ENCODE data around the gene FBXO4.

FBXO4 gene

DNA sequence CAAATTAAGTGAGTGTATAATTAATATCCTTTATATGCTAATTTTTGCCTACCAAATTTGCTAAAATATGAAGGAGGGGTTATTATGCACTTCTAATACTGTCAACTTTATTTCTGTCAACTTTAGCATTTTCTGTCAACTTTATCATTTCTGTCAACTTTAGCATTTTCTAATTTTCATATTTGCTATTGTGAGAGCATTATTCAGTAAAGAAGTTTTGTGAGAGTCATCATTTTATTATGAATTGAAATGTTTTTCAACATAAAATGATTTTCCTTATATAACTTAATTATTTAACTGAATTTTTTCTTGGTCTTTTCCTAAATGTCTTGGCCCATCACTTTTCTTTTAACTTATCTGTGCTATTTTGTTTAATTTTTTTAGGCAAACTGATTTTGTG, 58.2 kb downstream of the FBXO4 start:
- no peak for DNase-seq

DNA sequence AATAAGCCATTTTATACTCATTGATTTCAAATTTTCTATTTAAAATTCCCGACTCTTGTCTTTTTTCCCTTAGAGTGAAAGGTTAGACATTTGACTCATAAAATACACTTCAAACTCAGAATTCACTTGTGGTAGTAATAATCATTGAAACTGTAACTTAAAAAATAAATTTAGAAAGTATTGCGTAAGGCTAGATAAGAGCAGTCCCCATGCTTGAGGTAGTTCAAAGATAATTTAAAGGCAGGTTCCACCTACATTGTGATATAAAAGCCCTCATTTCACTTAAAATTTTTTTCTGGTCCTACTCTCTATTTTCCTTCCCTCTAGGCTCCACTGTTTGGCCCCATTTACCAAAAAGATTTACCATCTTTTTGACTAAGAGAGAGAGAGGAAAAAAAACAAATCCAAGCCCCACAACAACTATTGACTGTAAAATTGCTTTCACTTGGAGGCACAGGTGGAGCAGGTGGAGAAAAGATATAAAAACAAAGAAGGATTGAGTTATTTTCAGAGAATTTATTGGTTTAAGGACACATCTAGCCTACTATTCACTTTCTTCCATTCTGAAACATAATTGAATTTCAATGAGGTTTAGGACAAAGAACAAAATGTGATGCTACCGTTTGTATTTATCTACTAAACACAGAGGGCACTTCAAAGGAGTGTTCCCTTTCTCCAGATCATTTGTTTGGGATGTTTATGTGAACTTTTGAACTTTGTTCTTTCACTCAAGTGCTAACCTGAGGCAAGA, 61.0 kb downstream of the FBXO4 start:
- DNase-seq: no peak
